Small intestine (tissue), 7 donors: ENCODE results near the gene PRKN. TPM values are rescaled to one million over a fixed set of nuclear protein-coding genes. Genes with fewer than 3 reads are reported as not detected.

Source experiments
- DNase-seq, 2 donors: peaks; one replicate each; pipeline versions ENCODE4 v3.0.0 to v3.0.0-alpha.2; 2013
- FAIRE-seq: peaks from 2 replicates; lab custom pipeline; 2012; peaks lifted over from hg19 to GRCh38; lab: Jason Lieb, UNC
- H3K27ac ChIP-seq, 3 donors: one replicate each; pipeline ENCODE4 v1.5.1; 2013; ENCODE audit warnings: low read length in 2 of 3, mild to moderate bottlenecking in 2 of 3, control low read depth in 1 of 3, inconsistent platforms in 1 of 3, low read depth in 1 of 3, moderate library complexity in 1 of 3
- H3K27me3 ChIP-seq, 3 donors: one replicate each; pipeline ENCODE4 v1.6.1; 2013; ENCODE audit warnings: low read length in 3 of 3, inconsistent platforms in 1 of 3; ENCODE audit not compliant: control insufficient read depth in 3 of 3, insufficient read depth in 3 of 3
- H3K36me3 ChIP-seq, 3 donors: one replicate each; pipeline ENCODE4 v1.6.1; 2013; ENCODE audit warnings: low read length in 3 of 3, inconsistent platforms in 1 of 3, low read depth in 1 of 3, mild to moderate bottlenecking in 1 of 3, moderate library complexity in 1 of 3; ENCODE audit not compliant: control insufficient read depth in 3 of 3, insufficient read depth in 2 of 3
- H3K4me1 ChIP-seq, 3 donors: one replicate each; pipeline ENCODE4 v1.6.1; 2013; ENCODE audit warnings: low read length in 2 of 3, inconsistent platforms in 1 of 3, low read depth in 1 of 3, mild to moderate bottlenecking in 1 of 3, moderate library complexity in 1 of 3; ENCODE audit not compliant: control insufficient read depth in 3 of 3, insufficient read depth in 2 of 3
- H3K4me3 ChIP-seq, 3 donors: one replicate each; pipeline ENCODE4 v1.5.1; 2013; ENCODE audit warnings: low read length in 3 of 3, control low read depth in 1 of 3, inconsistent platforms in 1 of 3, low read depth in 1 of 3, mild to moderate bottlenecking in 1 of 3, moderate library complexity in 1 of 3
- H3K9me3 ChIP-seq, 2 donors: one replicate each; pipeline ENCODE4 v1.6.1; 2013; ENCODE audit warnings: low read depth in 1 of 2, low read length in 1 of 2; ENCODE audit not compliant: control insufficient read depth in 2 of 2, insufficient read depth in 1 of 2
- WGBS, 3 donors: extraction: QIAGEN DNeasy Blood & Tissue Kit; methylation state at CpG; one replicate each; pipeline ENCODE4 v1.1.7; 2013; 5-methylcytosine and 5-hydroxymethylcytosine counted together
- polyA plus RNA-seq, 4 donors: library from polyadenylated mRNA; stranded (reverse) in 3 of 4; unstranded in 1 of 4; fragments of 200-250 nt in 3 of 4; fragments of 120-200 nt in 1 of 4; gene quantifications; one replicate each; pipeline versions ENCODE4 v1.2.1 to v1.2.3, GENCODE V29; 2013
- donor health status: healthy with polysubstance abuse.
- donor health status: control.
- donor health status: control.
- donor health status: Bipolar disorder and iron deficiency.
- donor health status: healthy.

PRKN gene
- polyA plus RNA-seq, 4 donors = 0.27 to 2.3 (median 1.0) TPM

DNA sequence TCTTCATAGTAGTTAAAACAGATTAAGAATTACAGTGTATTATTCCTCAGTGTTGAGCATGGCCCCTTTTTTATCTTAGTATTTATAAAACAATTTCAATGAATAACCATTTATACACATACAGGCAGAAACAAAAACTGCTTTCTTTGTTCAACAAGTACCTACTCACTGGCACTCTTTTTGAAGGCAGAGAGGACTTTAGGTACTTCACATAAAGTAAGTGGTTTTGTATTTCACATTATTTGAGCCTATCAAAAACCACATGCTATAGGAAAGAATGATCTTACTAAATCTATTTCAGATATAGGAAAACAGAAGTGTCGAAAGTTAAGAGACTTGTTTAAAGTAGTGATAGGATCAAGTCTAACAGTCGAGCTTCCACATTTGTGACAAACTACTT lies 73.8 kb downstream of the PRKN start:
- Histone ChIP-seq H3K27ac (no peak overlapping the region), H3K27me3 (no peaks in the 10 kb centered on the region), H3K36me3 (no peaks in the 10 kb centered on the region), H3K4me1 (no peaks in the 10 kb centered on the region), H3K4me3 (no peak overlapping the region), H3K9me3 (no peaks in the 10 kb centered on the region)
- 80 to 92% (median 84%) methylated on average over 2 of the region's 2 CpGs for WGBS, 3 donors
- DNase-seq (no peak), FAIRE-seq (no peak)

DNA sequence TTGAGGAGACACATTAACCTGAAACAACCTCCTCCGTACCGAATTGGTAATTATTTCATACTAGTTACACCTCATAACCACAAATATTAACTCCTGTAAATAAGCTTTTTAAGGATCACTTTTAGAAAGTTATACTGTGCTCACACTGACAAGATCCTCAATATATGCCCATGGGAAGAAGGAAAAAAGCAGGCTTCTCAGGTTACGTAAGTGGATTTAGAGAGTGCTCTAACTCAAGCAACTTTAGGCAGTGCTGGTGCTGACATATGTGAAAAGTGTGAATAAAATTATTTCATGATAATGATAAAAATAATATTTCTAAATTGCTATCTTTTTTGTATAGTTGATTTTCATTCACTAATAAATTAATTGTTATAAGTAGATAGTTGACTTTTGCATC lies 76.1 kb downstream of the PRKN start:
- no peak for FAIRE-seq
- 91 to 97% (median 94%) methylated on average over 3 of the region's 3 CpGs for WGBS, 3 donors
- no peaks in the 10 kb centered on the region for H3K9me3 ChIP-seq
- no peaks in the 10 kb centered on the region for H3K4me1 ChIP-seq
- H3K27me3 ChIP-seq = no peaks in the 10 kb centered on the region
- H3K36me3 ChIP-seq = no peaks in the 10 kb centered on the region
- no peak for DNase-seq
- H3K27ac ChIP-seq = no peak overlapping the region
- H3K4me3 ChIP-seq = no peak overlapping the region

GRCh38 chr6:162649271-162649670 lies 78.3 kb downstream of the PRKN start:
- no peak overlapping the region for H3K4me3 ChIP-seq
- no peak overlapping the region for H3K27ac ChIP-seq
- no peaks in the 10 kb centered on the region for H3K27me3 ChIP-seq
- H3K9me3 ChIP-seq = no peaks in the 10 kb centered on the region
- no peaks in the 10 kb centered on the region for H3K36me3 ChIP-seq
- WGBS, 3 donors = 80 to 85% (median 80%) methylated on average over 3 of the region's 3 CpGs
- DNase-seq (no peak), FAIRE-seq (no peak)
- no peaks in the 10 kb centered on the region for H3K4me1 ChIP-seq

DNA sequence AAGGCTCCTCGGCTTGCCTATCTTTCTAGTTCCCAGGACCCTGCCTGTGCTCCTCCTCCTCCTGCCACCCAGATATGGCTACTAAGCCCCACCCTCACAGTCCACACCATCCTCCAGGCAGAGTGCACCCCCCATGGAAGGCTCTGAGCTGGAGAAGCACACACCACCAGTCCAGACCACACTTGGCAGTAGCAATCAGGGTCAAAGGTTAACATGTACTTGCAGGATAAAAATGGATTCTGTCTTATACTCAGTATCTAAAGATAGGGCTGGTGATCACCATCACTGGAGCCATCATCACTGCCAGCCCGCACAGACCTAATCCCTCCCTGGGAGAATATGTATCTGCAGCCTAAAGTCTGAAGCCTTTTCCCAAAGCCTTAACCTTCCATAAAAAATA lies 83.4 kb downstream of the PRKN start:
- 80 to 89% (median 83%) methylated on average over 2 of the region's 2 CpGs for WGBS, 3 donors
- DNase-seq (no peak), FAIRE-seq (no peak)
- no peaks in the 10 kb centered on the region for H3K27me3 ChIP-seq
- no peaks in the 10 kb centered on the region for H3K4me1 ChIP-seq
- H3K27ac ChIP-seq = no peak overlapping the region
- H3K9me3 ChIP-seq = no peaks in the 10 kb centered on the region
- no peak overlapping the region for H3K4me3 ChIP-seq
- no peaks in the 10 kb centered on the region for H3K36me3 ChIP-seq

GRCh38 chr6:162640756-162641155 lies 86.8 kb downstream of the PRKN start:
- no peaks in the 10 kb centered on the region for H3K27me3 ChIP-seq
- no peak for FAIRE-seq
- H3K27ac ChIP-seq = no peak overlapping the region
- H3K4me1 ChIP-seq = no peaks in the 10 kb centered on the region
- no peaks in the 10 kb centered on the region for H3K9me3 ChIP-seq
- no peaks in the 10 kb centered on the region for H3K36me3 ChIP-seq
- 86 to 100% (median 93%) methylated on average over 1 of the region's 1 CpG for WGBS, 3 donors
- DNase-seq = no peak
- no peak overlapping the region for H3K4me3 ChIP-seq

DNA sequence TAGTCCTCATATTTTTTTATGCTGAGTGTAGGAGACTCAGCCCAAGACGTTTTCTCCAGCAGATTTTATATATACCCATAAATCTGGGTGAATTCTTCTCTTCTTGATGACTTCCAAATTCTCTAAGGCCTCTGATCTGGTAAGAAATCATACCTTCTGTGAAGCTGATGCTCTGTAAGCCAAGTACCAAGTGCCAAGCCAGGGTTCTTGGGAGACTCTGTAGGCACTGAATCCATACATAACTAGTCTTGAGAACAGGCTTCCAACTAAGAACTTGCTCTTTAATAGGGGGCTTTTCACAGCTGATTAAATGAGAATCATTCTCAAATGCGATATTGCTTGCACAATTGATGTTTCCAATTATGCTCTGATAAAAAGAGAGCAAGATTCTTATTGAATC lies 87.6 kb downstream of the PRKN start:
- H3K27me3 ChIP-seq = no peaks in the 10 kb centered on the region
- WGBS, 3 donors = 68 to 92% (median 73%) methylated on average over 2 of the region's 2 CpGs
- H3K36me3 ChIP-seq = no peaks in the 10 kb centered on the region
- no peak overlapping the region for H3K27ac ChIP-seq
- no peak for FAIRE-seq
- no peaks in the 10 kb centered on the region for H3K9me3 ChIP-seq
- DNase-seq = no peak
- H3K4me3 ChIP-seq = no peak overlapping the region
- H3K4me1 ChIP-seq = no peaks in the 10 kb centered on the region

GRCh38 chr6:162638931-162639574 lies 88.5 kb downstream of the PRKN start:
- no peaks in the 10 kb centered on the region for H3K36me3 ChIP-seq
- H3K27ac ChIP-seq = no peak overlapping the region
- no peaks in the 10 kb centered on the region for H3K4me1 ChIP-seq
- no peaks in the 10 kb centered on the region for H3K27me3 ChIP-seq
- no peaks in the 10 kb centered on the region for H3K9me3 ChIP-seq
- 62 to 74% (median 67%) methylated on average over 7 of the region's 7 CpGs for WGBS, 3 donors
- no peak for FAIRE-seq
- no peak for DNase-seq
- no peak overlapping the region for H3K4me3 ChIP-seq

DNA sequence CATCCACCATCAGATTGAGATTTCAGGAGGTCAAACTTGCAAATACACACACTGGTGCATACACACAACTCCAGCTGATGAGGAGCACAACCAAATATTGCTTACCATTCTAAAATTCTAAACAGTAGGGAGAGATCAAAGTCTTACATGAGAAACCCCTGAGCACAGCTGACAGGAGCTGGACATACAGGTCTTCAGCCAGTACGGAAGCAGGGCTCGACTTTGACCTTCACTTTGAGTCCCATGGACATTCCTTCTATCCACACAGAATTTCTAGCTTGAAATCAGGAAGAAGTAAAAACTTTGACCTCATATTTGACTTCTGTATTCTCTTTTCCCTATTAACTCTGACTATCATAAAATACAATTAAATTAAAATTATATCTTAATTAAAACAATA lies 90.2 kb downstream of the PRKN start:
- H3K9me3 ChIP-seq = no peaks in the 10 kb centered on the region
- no peak for DNase-seq
- H3K27me3 ChIP-seq = no peaks in the 10 kb centered on the region
- FAIRE-seq = no peak
- 85 to 94% (median 92%) methylated on average over 2 of the region's 2 CpGs for WGBS, 3 donors
- no peak overlapping the region for H3K4me3 ChIP-seq
- H3K36me3 ChIP-seq = no peaks in the 10 kb centered on the region
- no peak overlapping the region for H3K27ac ChIP-seq
- H3K4me1 ChIP-seq = no peaks in the 10 kb centered on the region

- DNase-seq = no peak
- no peak for FAIRE-seq
- H3K27me3 ChIP-seq = no peaks in the 10 kb centered on the region
- no peak overlapping the region for H3K4me3 ChIP-seq
- H3K4me1 ChIP-seq = no peaks in the 10 kb centered on the region
- H3K27ac ChIP-seq = no peak overlapping the region
- no peaks in the 10 kb centered on the region for H3K36me3 ChIP-seq
- H3K9me3 ChIP-seq = no peaks in the 10 kb centered on the region
Measured at GRCh38 chr6:162636167-162636566, 91.4 kb downstream of the PRKN start.
